Ovary (tissue), 3 donors: Measurements from ENCODE around the gene EFCAB6.

Experiments
- CTCF ChIP-seq, 3 donors: fragments of 450-650 bp in 2 of 3; fragments of 200-600 bp in 1 of 3; IDR thresholded peaks; one replicate each; pipeline versions ENCODE4 v1.5.1 to v1.8.0; 2016 to 2022; ENCODE audit warnings: antibody characterized with exemption in 3 of 3, mild to moderate bottlenecking in 1 of 3
- POLR2A ChIP-seq: fragments of 450-650 bp; IDR thresholded peaks from one replicate; pipeline ENCODE4 v1.6.1; 2017; ENCODE audit warnings: antibody characterized with exemption, mild to moderate bottlenecking, moderate library complexity
- donor health status: DM: no; HTN: no; CAD: no.

GRCh38 chr22:43635101-43635500 lies 177.0 kb downstream of the EFCAB6 start:
- no peak for TF ChIP-seq CTCF (IDR thresholded peaks at IDR 0.05)
- no peak for TF ChIP-seq POLR2A
